SH-SY5Y (cell line): ENCODE data around the gene PSG6.

ENCODE experiments used
- GATA2 ChIP-seq: IDR thresholded peaks from 2 replicates; pipeline ENCODE4 v1.6.1; 2011; ENCODE audit warnings: mild to moderate bottlenecking, low read depth, low read length
- GATA3 ChIP-seq: IDR thresholded peaks from 2 replicates; pipeline ENCODE4 v1.6.1; 2011; ENCODE audit warnings: low read depth, mild to moderate bottlenecking, low read length, moderate library complexity

DNA sequence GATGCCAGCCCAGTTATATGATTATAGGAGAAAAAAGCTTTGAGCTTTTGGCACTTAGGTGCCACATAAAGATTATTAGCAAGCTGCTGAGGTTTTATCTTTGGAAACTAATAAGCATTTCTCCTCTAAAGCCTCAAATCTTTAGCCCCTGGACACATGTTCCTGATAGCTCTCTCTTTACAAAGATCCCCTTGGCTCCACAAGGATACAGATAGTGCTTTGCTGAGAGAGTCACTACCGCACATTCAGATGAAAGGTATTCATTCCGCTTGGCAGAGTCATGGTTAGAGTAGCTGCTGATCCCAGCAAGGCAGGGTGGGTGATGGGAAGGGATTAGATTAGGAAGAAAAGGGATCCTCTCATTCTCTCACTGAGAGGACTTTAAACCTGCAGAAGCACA is 47.5 kb upstream of the PSG6 start:
- TF ChIP-seq GATA2, result no peak
- TF ChIP-seq GATA3, result no peak
